Right lobe of liver (tissue), 6 donors: ENCODE measurements around the gene C16orf92. TPM values are rescaled to one million over a fixed set of nuclear protein-coding genes. Genes with fewer than 3 reads are reported as not detected.

Experiments
- ATAC-seq, 4 donors: fragments of 200-7000 bp; cut with Tn5 transposase; one replicate each; pipeline ENCODE4 v1.9.1; 2020; ENCODE audit warnings: mild to moderate bottlenecking in 4 of 4, moderate library complexity in 4 of 4
- DNase-seq, 3 donors: peaks; one replicate each; pipeline ENCODE4 v3.0.0-alpha.2; 2020
- H3K27ac ChIP-seq, 3 donors: fragments of 200-600 bp; one replicate each; pipeline ENCODE4 v1.8.0; 2022
- H3K27me3 ChIP-seq, 2 donors: fragments of 200-600 bp; one replicate each; pipeline ENCODE4 v1.8.0; 2022
- H3K36me3 ChIP-seq, 4 donors: fragments of 200-600 bp; sonication (generic) in 1 of 4; one replicate each; pipeline versions ENCODE4 v1.5.1 to v1.8.0; 2017 to 2022; ENCODE audit warnings: control low read depth in 1 of 4
- H3K4me1 ChIP-seq, 4 donors: fragments of 200-600 bp; sonication (generic) in 1 of 4; one replicate each; pipeline versions ENCODE4 v1.5.1 to v1.8.0; 2017 to 2022; ENCODE audit warnings: control low read depth in 1 of 4
- H3K4me3 ChIP-seq, 3 donors: fragments of 200-600 bp; one replicate each; pipeline ENCODE4 v1.8.0; 2022
- H3K9me3 ChIP-seq, 4 donors: fragments of 200-600 bp; sonication (generic) in 1 of 4; one replicate each; pipeline versions ENCODE4 v1.5.1 to v1.8.0; 2017 to 2022; ENCODE audit warnings: control low read depth in 1 of 4
- POLR2A ChIP-seq: fragments of 450-650 bp; IDR thresholded peaks from one replicate; pipeline ENCODE4 v1.6.1; 2017; ENCODE audit warnings: antibody characterized with exemption, mild to moderate bottlenecking
- WGBS: methylation state at CpG from one replicate; pipeline ENCODE4 v1.1.6; 2018; ENCODE audit warnings: low coverage, low lambda C conversion rate; ENCODE audit not compliant: insufficient coverage; ENCODE audit errors: missing lambda C conversion rate; 5-methylcytosine and 5-hydroxymethylcytosine counted together
- intact Hi-C, 2 donors: fragments of 100-400 bp; cut with DNase I; formaldehyde crosslinking; loops; one replicate each; pipeline versions ENCODE4 v1.11.2 to v1.14.1; 2022
- total RNA-seq, 6 experiments: library from RNA; depleted of rRNA in 2 of 6; stranded (reverse); fragments of >200 nt in 2 of 6; fragmentation: NEBNext Ultra II Directional in 3 of 6; extraction: Animal tissue kit (Norgen Biotek cat#: 25700) in 3 of 6; gene quantifications; one replicate each; pipeline versions ENCODE4 v1.1.0 to v1.2.4, GENCODE V29; 2016 to 2023
- TF ChIP-seq, protein P1 (sequence below), 4 donors: fragments of 200-600 bp in 3 of 4; fragments of 450-650 bp in 1 of 4; IDR thresholded peaks; one replicate each; pipeline versions ENCODE4 v1.5.1 to v1.8.0; 2016 to 2022; ENCODE audit warnings: antibody characterized with exemption in 4 of 4, mild to moderate bottlenecking in 2 of 4
- donor health status: DM: no; HTN: yes; CAD: no.
- donor health status: DM: no; HTN: no; CAD: no.
- donor health status: DM: no; HTN: no; CAD: no.
- donor health status: DM: no; HTN: yes; CAD: no.
- donor health status: DM: no; HTN: yes; CAD: no.

C16orf92 gene
- total RNA-seq, 6 experiments from 2014 or later: not detected

DNA sequence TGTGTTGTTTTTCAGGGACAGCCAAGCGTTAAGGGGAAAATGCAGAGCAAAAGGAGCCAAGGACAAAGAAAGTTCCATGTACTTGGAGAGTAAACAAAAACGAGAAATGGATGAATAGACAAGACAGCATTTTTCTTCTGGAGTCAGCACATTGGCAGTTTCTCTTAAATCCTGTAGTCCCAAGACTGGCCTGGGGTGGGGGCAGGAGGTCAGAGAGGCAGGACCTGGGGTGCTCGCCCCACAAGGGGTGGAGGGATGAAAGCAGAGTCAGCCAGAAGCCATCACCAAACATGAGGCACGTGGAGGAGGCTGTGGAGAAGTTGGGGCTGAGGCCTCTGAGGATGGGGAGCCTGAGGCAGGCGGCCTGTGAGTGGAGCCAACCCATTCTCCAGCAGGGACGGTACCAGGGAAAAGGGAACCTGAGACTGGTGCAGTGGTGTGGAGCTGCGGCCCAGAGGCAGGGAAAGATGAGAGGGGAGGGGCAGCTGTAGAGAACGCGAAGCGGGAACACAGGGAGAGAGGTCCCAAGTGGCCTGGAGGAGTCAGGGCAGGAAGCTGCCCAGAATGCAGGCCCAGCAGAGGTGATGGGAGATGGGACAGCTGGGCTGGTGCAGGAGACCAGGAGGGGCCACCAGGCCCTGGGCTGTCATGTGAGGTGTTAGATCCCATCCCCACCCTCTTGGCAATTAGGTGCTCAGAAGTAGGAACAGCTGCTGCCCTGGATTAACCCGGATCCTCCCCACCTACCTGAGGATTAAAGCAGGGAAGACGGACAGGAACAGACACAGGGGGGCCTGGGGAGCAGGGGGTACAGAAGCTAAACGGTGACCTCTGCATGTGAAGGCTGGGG lies 4.8 kb downstream of the C16orf92 start:
- ATAC-seq (no peak), DNase-seq (no peak)
- Histone ChIP-seq H3K36me3 (no peaks in the 10 kb centered on the region), H3K4me3 (no peak overlapping the region), H3K27ac (no peak overlapping the region), H3K27me3 (no peaks in the 10 kb centered on the region), H3K9me3 (no peaks in the 10 kb centered on the region), H3K4me1 (no peaks in the 10 kb centered on the region)
- TF ChIP-seq, protein P1, sequence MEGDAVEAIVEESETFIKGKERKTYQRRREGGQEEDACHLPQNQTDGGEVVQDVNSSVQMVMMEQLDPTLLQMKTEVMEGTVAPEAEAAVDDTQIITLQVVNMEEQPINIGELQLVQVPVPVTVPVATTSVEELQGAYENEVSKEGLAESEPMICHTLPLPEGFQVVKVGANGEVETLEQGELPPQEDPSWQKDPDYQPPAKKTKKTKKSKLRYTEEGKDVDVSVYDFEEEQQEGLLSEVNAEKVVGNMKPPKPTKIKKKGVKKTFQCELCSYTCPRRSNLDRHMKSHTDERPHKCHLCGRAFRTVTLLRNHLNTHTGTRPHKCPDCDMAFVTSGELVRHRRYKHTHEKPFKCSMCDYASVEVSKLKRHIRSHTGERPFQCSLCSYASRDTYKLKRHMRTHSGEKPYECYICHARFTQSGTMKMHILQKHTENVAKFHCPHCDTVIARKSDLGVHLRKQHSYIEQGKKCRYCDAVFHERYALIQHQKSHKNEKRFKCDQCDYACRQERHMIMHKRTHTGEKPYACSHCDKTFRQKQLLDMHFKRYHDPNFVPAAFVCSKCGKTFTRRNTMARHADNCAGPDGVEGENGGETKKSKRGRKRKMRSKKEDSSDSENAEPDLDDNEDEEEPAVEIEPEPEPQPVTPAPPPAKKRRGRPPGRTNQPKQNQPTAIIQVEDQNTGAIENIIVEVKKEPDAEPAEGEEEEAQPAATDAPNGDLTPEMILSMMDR (IDR thresholded peaks at IDR 0.05): no peak
- WGBS: 40% methylated on average over 12 of the region's 13 CpGs
- intact Hi-C loops: loop anchor here in 1 of 2 donors (10.0 kb wide), 2 partner anchors 153 to 333 kb away; no protein-coding TSS in a partner anchor

DNA sequence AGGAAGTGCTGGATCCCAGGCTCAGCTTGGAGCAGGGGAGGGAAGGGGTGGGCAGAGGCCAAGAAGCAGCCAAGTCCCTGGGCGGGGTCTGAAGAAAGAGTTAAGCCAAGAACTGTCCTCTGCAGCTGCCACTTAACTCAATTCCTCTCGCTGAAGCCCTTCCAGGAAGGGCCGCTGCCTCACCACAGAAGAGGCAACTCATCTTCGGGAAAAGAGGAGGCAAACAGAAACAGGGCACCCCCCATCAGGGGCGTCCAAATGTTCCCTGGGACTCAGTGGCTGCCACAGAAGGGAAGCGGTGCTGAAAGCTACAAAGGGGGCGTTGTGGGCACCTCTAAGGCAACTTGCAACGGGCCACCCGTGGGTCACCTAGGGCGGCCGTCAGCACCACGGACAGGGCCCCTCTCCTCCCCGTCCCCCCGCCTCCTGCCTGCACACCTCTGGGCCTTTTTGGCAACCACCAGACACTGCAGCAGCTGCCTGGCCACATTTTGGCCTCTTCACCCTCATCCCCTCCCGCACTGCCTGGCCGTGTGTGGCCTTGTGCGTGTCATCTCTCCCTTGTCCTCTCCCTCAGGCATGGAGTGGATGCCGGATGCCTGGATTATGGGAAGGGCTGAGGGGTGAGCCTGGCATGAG lies 5.6 kb downstream of the C16orf92 start:
- H3K27me3 ChIP-seq: no peaks in the 10 kb centered on the region
- DNase-seq (no peak), ATAC-seq (peak in 2 of 4 donors; percentile 30 to 37)
- TF ChIP-seq, protein P1 (IDR thresholded peaks at IDR 0.05): no peak
- no peak for TF ChIP-seq POLR2A
- no peak overlapping the region for H3K4me3 ChIP-seq
- no peak overlapping the region for H3K27ac ChIP-seq
- no peaks in the 10 kb centered on the region for H3K4me1 ChIP-seq
- intact Hi-C loops: loop anchor here in 1 of 2 donors (10.0 kb wide), 2 partner anchors 154 to 334 kb away; no protein-coding TSS in a partner anchor
- no peaks in the 10 kb centered on the region for H3K9me3 ChIP-seq
- 11% methylated on average over 4 of the region's 18 CpGs for WGBS
- H3K36me3 ChIP-seq: no peaks in the 10 kb centered on the region

DNA sequence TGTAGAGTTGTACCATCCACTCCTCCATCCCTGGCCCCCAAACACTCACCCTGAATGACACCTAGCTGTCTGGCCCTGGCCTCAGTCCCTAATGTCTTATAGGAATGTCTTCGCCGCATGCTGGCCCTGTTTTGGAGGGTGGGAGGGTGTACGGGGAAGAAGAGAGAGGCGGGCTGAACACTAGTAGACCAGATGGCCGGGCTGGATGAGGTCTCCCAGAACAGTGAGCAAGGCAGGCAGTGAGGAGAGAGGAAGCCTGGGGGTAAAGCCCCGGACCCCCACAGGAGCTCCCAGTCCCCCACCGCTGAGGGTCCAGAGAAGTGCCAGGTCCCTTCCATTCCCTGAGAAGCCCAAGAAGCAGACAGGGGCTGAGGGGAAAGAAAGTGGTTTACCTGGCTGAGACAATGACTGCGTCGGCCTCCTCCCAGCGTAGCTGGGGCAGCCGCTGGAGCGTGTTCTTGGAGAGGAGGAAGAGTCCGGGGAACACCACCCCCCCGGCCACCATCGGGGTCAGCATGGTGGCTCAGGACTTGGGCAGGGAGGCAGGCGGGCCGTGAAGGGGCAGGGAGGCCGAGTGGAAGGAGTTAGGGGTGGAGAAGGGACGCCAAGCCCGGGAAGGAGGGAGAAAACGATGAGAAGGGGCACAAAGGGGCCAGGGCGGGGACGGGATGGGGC lies 7.2 kb downstream of the C16orf92 start:
- 20% methylated on average over 19 of the region's 23 CpGs for WGBS
- no peak overlapping the region for H3K27ac ChIP-seq
- no peaks in the 10 kb centered on the region for H3K9me3 ChIP-seq
- H3K27me3 ChIP-seq: no peaks in the 10 kb centered on the region
- no peak for ATAC-seq
- no peaks in the 10 kb centered on the region for H3K4me1 ChIP-seq
- H3K4me3 ChIP-seq: no peak overlapping the region
- TF ChIP-seq, protein P1 (IDR thresholded peaks at IDR 0.05): no peak
- TF ChIP-seq POLR2A: no peak
- DNase-seq: no peak
- H3K36me3 ChIP-seq: no peaks in the 10 kb centered on the region
- intact Hi-C loops: no loop called here

- peak in 1 of 4 donors; percentile 13 for ATAC-seq
- Histone ChIP-seq H3K36me3 (no peaks in the 10 kb centered on the region), H3K4me3 (no peak within 1 kb of the TSS), H3K9me3 (no peaks in the 10 kb centered on the region), H3K27me3 (no peaks in the 10 kb centered on the region), H3K4me1 (no peaks in the 10 kb centered on the region), H3K27ac (no peak within 1 kb of the TSS)
- no peak for TF ChIP-seq POLR2A
- TF ChIP-seq, protein P1 (IDR thresholded peaks at IDR 0.05): no peak
- no peak for DNase-seq
- 3% methylated on average over 19 of the region's 27 CpGs for WGBS
- intact Hi-C loops: no loop called here
Observed at GRCh38 chr16:30030841-30031413, 7.9 kb downstream of the C16orf92 start, which contains the start of gene TLCD3B. TSS of gene TLCD3B (minus strand) at chr16:30031271. CDS start at chr16:30030527, 744 bp downstream.
